HG03103 (cell line): ENCODE measurements around the gene VPS37D.
A peak's percentile ranks its signal among the peaks of the same experiment; 100 is the strongest.
"Not testable (repeated sequence)": the region's sequence is repeated elsewhere in the genome, so short reads cannot be mapped to it uniquely, and the experiment has no call there.

Experiments used
- ATAC-seq: cut with Tn5 transposase; IDR thresholded peaks from one replicate; pipeline ENCODE4 v1.9.1; 2021; ENCODE audit warnings: low read depth; ENCODE audit not compliant: unreplicated experiment

Gene VPS37D

DNA sequence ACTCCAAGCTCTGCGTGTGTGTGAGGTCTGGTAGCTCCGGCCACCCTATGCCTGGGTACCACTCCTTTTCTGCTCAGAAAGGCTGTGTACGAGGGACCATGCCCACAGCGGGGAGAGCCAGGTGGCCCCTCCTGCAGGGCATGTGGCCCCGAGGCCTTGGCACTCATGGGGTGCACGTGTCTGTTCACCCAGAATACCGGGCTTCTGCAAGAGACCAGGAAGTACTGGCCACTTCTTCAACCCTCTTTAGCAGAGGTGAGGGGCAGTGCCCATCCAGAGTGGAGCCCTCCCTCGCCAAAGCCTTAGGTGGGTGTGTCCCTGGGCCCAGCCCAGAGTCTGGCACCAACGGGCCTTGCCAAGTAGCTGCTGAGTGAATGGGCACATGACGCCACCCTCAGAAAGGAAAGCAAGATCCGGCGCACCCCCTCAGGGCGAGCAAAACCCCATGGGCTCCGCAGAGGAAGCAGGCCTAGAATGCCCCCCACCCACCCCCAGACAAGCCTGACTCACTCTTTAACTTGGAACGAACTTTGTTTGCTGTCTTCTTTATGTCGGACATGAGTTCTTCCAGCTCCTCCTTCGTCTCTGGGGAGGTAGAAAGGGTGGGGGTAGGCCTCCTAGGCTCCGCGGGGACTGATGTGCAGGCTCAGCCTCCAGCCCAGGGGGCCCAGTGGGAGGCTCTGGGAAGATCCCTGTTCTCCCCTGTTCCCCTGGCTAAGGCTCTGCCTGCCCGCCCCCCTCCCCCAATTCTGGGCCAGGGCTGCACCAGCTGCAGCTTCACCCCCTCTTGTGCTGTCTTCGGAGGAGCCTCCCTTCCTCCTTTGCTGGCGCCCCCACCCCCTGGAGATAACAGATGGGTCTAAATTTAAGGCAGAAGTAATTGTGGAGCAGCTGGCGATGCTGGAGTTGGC is 37.3 kb downstream of the VPS37D start:
- no peak for ATAC-seq

DNA sequence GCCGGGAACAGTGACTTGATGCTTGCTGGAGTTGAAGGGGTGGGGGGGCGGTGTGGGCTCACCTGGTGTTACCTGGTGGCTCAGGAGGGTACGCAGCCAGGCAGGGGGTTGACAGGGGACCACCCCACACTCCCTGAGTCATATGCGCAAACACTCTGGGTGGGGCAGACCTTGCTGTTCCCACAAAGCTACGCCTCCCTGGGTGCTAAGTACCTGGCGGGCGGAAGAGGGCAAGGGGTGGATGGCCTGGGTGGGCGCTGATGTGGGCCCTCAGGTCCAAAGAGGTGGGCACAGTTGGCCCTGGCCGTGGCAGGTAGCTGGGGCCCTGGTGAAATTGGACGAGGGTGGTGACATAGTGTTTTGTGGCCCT is 37.9 kb downstream of the VPS37D start:
- no peak for ATAC-seq

DNA sequence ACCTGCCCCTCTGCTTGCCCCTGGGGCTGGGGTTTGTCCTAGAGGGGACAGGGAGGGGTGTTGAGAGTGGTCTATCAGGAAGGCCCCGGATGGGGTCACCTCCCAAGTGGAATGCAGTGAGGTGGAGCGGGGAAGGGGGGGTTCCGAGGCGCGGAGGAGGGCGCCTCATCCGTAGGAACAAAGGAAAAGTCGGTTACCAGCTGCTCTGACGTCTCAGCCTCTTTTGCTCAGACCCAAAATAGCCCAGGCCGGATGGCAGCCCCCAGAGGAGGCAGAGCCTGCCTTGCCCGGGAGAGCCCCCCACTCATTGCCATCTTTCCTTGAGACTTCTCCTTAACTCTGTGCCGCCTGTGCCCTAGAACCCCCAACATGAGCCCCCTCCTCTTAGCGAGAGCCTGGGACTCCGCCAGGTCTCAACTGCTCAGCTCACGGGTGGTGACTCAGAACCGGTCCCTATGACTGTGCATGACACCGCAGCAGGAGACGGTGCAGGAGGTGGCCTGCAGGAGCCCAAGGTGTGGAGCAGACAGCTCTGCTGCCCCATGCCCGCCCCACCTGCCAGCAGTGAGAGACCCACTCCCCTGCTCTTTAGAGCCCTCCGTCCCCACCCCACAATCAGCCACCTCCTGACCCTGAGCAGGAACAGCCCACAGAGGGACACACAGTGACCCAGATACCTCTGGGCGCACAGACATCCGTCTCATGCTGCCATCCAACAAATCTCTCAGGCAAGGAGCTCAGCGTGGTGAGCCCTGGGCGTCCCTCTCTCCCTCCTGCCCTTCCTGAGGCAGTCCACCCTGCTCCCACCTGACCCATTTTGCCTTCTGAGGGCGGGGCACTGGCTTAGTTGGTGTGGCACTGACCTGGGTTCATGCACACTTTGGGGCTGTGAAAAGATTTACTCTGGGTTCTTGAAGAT is 38.8 kb downstream of the VPS37D start:
- ATAC-seq: no peak

DNA sequence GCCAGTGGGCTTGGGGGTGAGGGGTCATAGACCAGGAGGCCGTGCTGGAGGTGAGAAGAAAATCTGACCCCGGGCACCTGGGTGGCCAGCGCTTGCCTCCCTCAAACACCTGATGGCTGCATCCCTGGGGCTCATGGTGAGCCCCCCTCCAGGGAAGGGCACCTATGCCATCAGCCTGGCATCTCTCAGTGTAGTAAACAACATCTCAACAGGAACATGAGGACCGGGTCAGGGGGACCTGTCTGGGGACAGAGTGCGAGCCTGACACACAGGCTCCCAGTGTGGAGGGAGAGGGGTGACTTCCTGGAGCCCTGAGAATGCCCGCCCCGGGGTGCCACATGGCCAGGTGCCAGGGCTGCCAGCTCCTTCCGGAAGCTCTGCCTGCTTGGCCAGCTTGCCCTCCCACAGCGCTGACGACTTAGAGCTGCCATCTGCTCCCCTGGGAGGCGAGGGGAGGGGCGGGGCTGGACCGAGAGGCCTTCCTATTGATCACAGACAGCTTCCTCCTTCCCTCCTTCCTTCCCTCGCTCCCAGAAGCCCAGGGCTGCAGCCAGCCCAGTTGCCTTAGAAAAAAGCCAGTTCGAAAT is 39.5 kb downstream of the VPS37D start:
- ATAC-seq: no peak

DNA sequence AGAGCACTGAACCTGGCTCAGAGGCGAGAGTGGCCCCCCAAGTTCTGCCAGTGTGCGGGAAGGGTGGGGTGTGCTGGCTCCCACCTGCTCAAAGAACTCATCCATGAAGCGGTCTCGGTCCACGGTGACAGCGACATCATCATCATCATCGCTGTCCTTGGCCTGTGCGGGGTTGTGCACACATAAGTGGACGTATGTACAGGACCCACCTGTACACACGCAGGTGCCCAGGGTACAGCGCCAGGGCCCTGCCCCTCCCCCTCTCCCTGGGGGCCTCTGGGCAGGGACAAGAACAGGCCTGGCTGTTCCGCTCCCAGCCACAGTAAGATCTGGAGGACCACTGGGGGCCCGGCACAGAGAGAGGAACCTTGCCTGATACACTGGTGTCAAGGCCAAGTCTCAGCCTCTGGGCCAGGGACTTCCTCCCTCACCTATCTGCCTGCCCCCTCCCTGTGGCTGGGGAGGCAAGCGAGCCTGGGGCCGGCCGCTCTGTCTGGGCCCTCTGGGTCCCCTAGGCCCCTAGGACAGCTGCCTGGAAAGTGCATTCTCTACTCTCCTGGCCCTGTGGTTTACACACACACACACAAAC is 41.4 kb downstream of the VPS37D start:
- ATAC-seq: no peak

DNA sequence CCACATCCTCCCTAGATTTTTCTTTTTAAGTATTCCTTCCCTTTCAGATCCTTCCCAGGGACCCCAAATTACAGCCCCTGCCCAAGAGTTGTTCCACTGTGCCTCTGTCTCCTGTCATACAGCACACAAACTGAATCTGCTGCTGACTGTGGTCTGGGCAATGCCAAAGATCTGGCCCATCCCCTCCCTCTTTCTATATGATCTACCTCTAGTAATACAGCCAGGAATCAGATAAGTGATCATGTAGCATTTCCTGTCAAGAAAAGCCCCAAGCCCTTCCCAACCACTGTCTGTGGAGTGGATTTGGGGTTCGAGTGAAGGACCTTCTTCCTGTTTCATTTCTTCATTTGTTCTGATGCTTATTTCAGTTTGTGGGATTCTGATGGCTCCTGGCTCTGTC is 45.1 kb downstream of the VPS37D start:
- no peak for ATAC-seq

DNA sequence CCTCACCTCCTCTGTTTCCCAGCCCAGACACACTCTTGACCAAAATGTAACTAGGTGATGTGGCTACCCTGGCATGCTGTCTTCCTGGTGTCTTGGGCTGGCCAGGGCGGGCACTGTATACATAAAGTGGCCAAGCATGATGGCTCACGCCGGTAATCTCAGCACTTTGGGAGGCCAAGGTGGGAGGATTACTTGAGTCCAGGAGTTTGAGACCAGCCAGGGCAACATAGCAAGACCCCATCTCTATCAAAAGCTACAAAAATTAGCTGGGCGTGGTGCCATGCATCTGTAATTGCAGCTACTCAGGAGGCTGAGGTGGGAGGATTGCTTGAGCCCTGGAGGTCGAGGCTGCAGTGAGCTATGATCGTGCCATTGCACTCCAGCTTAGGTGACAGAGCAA is 45.7 kb downstream of the VPS37D start:
- ATAC-seq: not testable (repeated sequence)

DNA sequence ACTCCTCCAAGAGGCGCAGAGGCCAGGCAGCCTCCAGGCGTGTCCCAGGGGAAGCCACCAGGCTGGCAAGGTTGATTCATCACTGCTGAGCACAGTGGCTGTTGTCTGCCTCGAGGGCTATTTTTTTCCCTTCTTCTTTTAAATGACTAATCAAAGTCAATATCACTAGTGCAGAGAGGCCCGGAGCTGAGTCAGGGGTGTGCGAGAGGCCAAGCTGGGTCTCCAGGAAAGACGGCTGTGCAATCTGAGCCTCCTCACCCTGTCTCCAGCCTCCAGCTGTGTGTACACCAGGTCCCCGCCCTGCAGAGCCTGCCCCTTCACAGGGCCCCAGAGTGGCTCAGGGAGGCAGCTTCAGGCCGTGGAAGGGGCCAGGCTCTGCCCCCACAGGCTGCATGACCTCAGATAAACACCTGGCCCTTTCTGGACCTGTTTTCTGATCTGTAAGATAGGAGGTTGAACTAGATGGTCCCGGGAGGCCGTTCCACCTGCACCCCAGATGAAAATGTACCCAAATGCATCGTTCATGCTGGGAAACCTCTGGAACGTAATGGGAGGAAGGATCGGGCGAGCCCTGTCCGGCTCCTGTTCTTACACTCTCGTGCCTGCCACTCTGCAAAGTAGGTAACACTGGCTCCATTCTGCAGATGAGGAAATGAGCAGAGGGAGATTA is 48.2 kb downstream of the VPS37D start:
- no peak for ATAC-seq

DNA sequence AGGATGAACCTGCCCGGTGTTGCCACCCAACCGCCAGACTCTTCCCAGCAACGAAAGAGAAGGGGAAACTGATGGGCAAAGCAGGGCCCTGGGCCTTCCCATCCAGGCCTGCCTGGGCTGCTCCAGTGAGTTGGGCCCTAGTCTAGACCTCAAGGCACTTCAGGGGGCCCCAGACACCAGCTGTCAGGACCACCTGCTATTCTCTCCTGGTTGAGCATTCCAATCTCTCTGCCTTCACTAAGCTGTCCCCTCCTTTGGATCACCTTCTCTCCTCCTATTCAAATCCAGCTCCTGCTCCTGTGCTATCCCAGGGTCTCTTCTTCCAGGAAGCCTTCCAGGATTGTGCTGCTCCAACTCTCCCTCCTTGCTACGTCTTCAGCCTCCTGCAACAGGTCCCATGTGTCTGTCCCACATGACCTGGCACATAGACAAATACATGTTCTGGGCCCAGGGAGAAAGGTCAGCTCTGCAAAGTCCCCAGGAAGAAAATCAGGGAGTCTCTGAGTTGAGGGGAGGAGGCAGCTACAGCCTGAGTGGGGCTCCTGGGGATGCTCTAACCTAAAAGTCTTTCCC is 48.8 kb downstream of the VPS37D start:
- ATAC-seq: no peak

DNA sequence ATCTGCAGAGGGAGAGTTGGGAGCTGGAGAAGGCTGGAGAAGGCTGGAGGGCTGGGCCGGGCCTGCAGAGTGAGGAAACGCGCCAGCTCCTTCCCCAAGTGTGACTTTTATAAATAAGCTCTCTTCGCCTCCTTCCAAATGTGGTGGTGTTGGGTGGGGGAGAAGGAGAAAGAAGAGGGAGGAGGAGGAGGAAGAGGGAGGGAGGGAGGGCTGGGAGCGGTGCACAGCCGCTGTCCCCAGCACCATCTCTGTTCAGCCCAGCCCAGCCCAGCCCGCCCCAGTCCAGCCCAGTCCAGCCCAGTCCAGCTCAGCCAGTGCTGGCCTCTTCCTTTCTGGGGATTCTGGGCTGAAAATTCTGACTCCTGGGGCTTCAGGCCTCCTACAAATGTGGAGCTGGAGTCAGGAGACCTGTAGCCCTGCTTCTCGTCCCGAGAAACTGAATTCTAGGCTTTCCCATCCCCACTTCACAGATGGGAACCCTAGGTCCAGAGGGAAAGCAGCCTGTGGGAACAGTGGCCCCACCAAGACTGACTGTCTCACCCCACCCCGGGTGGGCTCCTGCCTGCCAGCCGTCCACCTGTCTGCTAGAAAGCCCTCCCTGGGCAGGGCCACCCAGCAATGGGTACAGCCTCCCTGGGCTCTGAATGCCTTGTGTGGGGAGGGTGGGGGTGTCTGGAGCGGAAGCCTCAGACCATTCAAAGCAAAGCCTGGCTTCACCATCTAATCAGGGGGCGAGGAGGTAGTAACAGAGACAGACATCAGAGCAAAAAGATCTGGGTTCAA is 49.6 kb downstream of the VPS37D start:
- no peak for ATAC-seq

DNA sequence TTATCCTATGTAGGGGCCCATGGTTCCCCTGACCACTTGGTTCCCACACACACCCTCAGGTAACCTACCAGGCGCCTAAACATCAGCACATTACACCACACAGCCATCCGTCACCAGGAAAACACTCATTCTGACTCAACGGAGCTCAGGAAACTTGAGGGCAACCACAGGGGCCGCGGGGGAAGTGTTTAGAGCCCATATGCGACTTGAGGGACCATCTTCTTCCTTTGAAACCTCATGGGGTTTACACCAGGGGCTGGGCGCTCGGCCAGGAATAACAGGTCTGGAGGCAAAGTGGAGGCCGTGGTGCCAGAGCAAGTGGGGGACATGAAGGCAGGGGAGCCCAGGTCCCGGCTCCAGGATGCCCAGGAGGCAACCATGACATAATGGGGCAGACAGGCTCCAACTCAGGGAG is 50.4 kb downstream of the VPS37D start:
- no peak for ATAC-seq

DNA sequence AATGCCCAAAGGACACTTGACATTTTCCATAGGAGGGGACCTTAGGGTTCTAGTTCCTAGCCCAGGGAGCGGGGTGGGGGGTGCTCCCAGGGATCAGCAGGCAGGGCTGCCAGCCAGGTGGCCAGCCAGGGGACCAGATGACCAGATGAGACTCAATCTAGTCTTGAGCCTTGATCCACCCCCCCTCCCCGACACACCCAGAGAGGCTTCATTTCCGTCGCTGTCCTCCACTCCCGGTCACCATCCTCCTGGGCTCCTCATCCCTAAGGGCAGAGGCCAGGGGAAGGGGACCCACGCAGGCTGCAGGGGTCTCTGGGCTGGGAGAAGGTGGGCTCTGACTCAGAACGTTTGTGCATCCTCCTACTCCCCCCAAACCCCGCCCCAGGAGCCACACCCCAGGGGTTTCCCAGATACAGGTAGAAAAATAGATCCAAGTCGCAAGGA is 50.8 kb downstream of the VPS37D start:
- no peak for ATAC-seq

DNA sequence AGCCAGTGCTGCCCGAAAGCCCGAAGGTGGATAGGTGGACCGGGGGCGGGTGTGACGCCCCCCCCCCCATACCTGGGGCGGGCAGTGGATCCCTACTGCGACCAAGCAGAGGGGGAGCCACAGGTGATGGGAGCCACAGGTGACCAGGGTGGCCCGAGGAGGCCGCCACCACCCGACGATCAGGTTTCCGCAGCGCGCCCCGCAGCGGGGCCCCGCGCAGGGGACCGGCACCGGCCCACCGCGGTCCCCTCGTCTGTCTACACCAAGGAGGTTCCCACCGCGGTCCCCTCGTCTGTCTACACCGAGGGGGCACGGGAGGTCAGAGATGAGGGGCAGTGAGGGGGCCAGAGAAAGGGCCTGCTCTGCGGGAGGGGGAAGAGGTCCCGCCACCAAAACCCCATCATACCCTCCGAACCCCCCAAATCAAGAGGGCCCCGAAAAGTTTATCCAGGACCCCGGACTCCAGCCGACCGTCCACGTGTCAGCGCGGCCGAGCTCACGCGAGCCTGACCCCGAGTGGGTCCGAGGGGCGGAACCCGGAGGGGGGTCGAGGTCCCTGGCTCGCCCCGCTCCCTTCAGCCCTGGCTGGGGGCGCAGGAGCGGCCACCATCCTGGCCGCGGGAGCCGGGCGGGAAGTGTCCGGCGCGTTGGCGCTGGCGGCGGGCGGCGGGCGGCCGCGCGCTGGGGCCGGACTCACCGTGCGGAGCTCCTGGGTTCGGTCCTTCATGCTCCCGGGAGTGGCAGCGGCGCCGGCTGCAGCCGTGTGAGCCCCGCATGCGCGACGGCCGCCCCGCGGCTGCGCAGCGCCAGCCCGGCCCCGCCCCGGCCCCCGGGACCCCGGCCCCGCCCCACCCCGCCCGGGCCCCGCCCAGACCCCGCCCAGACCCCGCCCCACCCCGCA is 51.5 kb downstream of the VPS37D start, which contains the start of gene STX1A:
Gene STX1A, minus strand, starts transcription at position 765 of the 901 bp plus-strand sequence. Its CDS starts 38 bp downstream, at position 727.
- peak; percentile 54 for ATAC-seq

DNA sequence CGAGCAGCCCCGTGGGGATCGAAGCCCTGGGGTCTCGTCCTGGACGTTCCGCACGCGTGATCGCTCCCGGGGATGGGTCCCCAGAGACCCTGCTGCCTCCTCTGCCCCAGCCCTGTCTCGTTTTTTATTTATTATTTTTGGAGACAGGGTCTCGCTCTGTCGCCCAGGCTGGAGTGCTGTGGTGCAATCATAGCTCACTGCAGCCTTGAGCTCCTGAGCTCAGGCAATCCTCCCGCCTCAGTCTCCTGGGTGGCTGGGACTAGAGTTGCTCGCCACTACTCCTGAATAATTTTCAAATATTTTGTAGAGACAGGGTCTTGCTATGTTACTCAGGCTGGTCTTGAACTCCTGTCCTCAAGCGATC is 52.2 kb downstream of the VPS37D start:
- ATAC-seq: peak; percentile 7

DNA sequence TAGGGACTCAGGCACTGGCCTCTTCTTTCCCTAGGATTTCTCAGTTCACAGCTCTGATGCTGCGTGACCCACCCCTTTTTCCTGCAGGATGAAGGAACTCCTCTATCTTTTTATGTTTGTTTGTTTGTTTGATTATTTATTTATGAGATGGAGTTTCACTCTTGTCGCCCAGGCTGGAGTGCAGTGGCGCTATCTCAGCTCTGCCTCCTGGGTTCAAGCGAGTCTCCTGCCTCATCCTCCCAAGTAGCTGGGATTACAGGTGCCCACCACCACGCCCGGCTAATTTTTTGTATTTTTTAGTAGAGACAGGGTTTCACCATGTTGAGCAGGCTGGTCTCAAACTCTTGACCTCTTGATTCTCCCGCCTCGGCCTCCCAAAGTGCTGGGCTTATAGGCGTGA is 52.8 kb downstream of the VPS37D start:
- ATAC-seq: not testable (repeated sequence)

DNA sequence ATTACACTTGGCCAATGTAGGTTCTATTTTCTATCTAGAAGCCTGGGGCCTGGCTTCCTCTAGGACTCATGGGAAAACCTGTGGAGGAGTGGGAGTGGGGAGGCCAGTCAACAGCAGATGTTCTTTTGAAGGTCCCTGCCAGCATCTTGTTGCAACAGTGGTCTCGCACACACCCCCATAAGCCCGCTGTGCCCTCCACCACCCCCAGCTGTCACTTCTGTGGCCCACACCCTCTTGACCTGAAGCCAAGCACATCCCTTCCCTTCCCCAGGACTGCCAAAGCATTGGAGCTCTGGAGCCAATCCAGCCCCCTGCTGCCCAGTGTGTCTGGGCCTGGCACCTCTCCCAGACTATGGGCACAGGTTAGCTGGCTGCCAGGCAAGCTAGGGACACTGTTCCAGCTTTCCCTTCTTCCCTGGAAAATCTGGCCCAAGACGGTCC is 53.8 kb downstream of the VPS37D start:
- no peak for ATAC-seq
